HFFc6 (cell line): Measurements from ENCODE around the gene PRSS36. TPM values are rescaled to one million over a fixed set of nuclear protein-coding genes. Genes with fewer than 3 reads are reported as not detected.

ENCODE experiments used
- DNase-seq: peaks from one replicate; pipeline ENCODE4 v3.0.0-alpha.2; 2018
- H3K27ac Mint-ChIP-seq: 2 replicates; pipeline ENCODE4 v1.8.0; 2020; ENCODE audit warnings: mild to moderate bottlenecking, mixed read lengths
- H3K27me3 Mint-ChIP-seq: 2 replicates; pipeline ENCODE4 v1.8.0; 2021; ENCODE audit warnings: mild to moderate bottlenecking, moderate library complexity, mixed read lengths; ENCODE audit not compliant: insufficient read depth
- H3K36me3 Mint-ChIP-seq: 2 replicates; pipeline ENCODE4 v1.8.0; 2021; ENCODE audit warnings: low read depth, mixed read lengths
- H3K4me1 Mint-ChIP-seq: 2 replicates; pipeline ENCODE4 v1.8.0; 2020; ENCODE audit warnings: low read depth, mixed read lengths
- H3K4me3 Mint-ChIP-seq: 2 replicates; pipeline ENCODE4 v1.8.0; 2020; ENCODE audit warnings: mild to moderate bottlenecking, moderate library complexity, mixed read lengths
- H3K9me3 Mint-ChIP-seq: 2 replicates; pipeline ENCODE4 v1.8.0; 2020; ENCODE audit warnings: mild to moderate bottlenecking, mixed read lengths
- CTCF ChIP-seq: fragments of 200-600 bp; sonication (generic); IDR thresholded peaks from 2 replicates; pipeline ENCODE4 v1.5.0; 2021; ENCODE audit warnings: antibody characterized with exemption, mild to moderate bottlenecking
- total RNA-seq, 6 experiments: library from RNA; stranded (reverse); fragmentation: NEBNext Ultra II Directional; extraction: Animal tissue kit (Norgen Biotek cat#: 25700); gene quantifications; 2 replicates in 1 of 6; 3 replicates in 5 of 6; pipeline ENCODE4 v1.2.3, GENCODE V29; 2021

Gene PRSS36
- total RNA-seq, 6 experiments from 2014 or later = 0.38 to 0.60 (median 0.47) TPM; not detected in 2

GRCh38 chr16:31190061-31190460 is 40.2 kb upstream of the PRSS36 start:
- peak overlapping the region; percentile 75 for H3K27ac Mint-ChIP-seq
- H3K4me1 Mint-ChIP-seq = peaks cover 37% of the 10 kb centered on the region
- H3K4me3 Mint-ChIP-seq = peak overlapping the region; percentile 28; the same call in 1 of the 2 replicates

DNA sequence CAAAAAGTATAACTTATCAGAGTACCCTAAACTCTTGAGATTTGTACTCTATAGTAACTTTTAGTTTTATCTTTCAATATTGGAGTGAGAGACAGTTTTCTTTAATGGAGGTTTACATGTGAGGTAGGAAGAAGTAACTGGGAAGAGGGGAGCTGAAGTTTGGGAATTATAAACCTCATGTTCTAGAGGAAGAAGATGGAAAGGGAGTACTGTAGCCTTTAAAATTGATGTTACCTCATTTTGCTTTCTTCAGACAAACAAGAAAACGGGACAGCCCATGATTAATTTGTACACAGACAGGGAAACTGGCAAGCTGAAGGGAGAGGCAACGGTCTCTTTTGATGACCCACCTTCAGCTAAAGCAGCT is 39.5 kb upstream of the PRSS36 start:
- Mint-ChIP-seq H3K27me3 (peaks cover 24% of the 10 kb centered on the region), H3K27ac (peak overlapping the region; percentile 77; the same call in 1 of the 2 replicates), H3K4me3 (no peak overlapping the region), H3K4me1 (peaks cover 42% of the 10 kb centered on the region), H3K9me3 (no peaks in the 10 kb centered on the region), H3K36me3 (peaks cover 93% of the 10 kb centered on the region)
- DNase-seq = no peak
- no peak for TF ChIP-seq CTCF

More at GRCh38 chr16:31190061-31190460, 40.2 kb upstream of the PRSS36 start:
- DNase-seq = no peak
- Mint-ChIP-seq H3K27me3 (peaks cover 20% of the 10 kb centered on the region), H3K36me3 (peaks cover 91% of the 10 kb centered on the region), H3K9me3 (no peaks in the 10 kb centered on the region)
- no peak for TF ChIP-seq CTCF

GRCh38 chr16:31188450-31189411 is 38.9 kb upstream of the PRSS36 start:
- DNase-seq = no peak
- peaks cover 24% of the 10 kb centered on the region for H3K27me3 Mint-ChIP-seq
- H3K4me1 Mint-ChIP-seq = peaks cover 48% of the 10 kb centered on the region

DNA sequence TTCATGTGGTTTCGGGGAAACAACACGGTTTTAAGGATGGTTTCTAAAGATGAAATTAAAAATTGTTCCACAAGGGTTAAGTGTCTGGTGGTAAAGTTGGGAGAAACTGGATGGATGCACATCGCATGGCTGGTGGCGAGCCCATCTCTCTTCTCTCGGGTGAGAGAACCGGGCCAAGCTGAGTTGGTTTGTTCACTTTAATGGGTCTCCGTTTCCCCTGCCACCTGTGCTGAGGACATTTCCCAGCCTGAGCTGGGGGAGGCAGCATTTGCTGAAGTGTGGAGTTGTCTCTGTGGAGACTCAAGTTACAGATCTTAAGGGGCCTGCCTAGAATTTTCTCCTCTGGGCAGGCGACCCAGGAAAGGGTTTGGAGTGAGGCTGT is 37.9 kb upstream of the PRSS36 start:
- peaks cover 92% of the 10 kb centered on the region for H3K36me3 Mint-ChIP-seq
- H3K4me1 Mint-ChIP-seq = peaks cover 57% of the 10 kb centered on the region
- DNase-seq = no peak
- no peak for TF ChIP-seq CTCF
- no peaks in the 10 kb centered on the region for H3K9me3 Mint-ChIP-seq
- H3K27ac Mint-ChIP-seq = peak overlapping the region; percentile 77
- H3K27me3 Mint-ChIP-seq = peaks cover 25% of the 10 kb centered on the region
- H3K4me3 Mint-ChIP-seq = no peak overlapping the region

More at GRCh38 chr16:31188450-31189411, 38.9 kb upstream of the PRSS36 start:
- H3K27ac Mint-ChIP-seq = peak overlapping the region; percentile 77
- TF ChIP-seq CTCF = no peak
- peaks cover 92% of the 10 kb centered on the region for H3K36me3 Mint-ChIP-seq
- no peaks in the 10 kb centered on the region for H3K9me3 Mint-ChIP-seq
- no peak overlapping the region; the same call in 1 of the 2 replicates for H3K4me3 Mint-ChIP-seq

GRCh38 chr16:31186930-31187807 is 37.3 kb upstream of the PRSS36 start:
- peaks cover 63% of the 10 kb centered on the region for H3K4me1 Mint-ChIP-seq
- H3K27me3 Mint-ChIP-seq = peaks cover 25% of the 10 kb centered on the region
- TF ChIP-seq CTCF = no peak
- no peaks in the 10 kb centered on the region for H3K9me3 Mint-ChIP-seq
- H3K27ac Mint-ChIP-seq = peak overlapping the region; percentile 19
- H3K4me3 Mint-ChIP-seq = peak overlapping the region; percentile 1; the same call in 1 of the 2 replicates
- peaks cover 96% of the 10 kb centered on the region for H3K36me3 Mint-ChIP-seq
- DNase-seq = no peak
